Smooth muscle cell (in vitro differentiated cells): Measurements from ENCODE around the gene APH1B. TPM values are rescaled to one million over a fixed set of nuclear protein-coding genes. Genes with fewer than 3 reads are reported as not detected.
A peak's percentile ranks its signal among the peaks of the same experiment; 100 is the strongest.

Source experiments
- DNase-seq: peaks from one replicate; lab custom pipeline; 2025; ENCODE audit not compliant: unreplicated experiment; lab: John Stamatoyannopoulos, UW
- H2AFZ ChIP-seq: fragments of 200-600 bp; sonication (generic); 2 replicates; pipeline ENCODE4 v1.6.0; 2016; ENCODE audit warnings: antibody characterized with exemption, low read depth, mild to moderate bottlenecking
- H3F3A ChIP-seq: fragments of 200-600 bp; sonication (generic); 2 replicates; pipeline ENCODE4 v1.6.0; 2017; ENCODE audit warnings: antibody characterized with exemption, low read depth
- H3K27ac ChIP-seq: fragments of 200-600 bp; sonication (generic); 2 replicates; pipeline ENCODE4 v1.5.1; 2016; ENCODE audit warnings: low read depth, mild to moderate bottlenecking
- H3K27me3 ChIP-seq: fragments of 200-600 bp; sonication (generic); 2 replicates; pipeline ENCODE4 v1.6.1; 2016; ENCODE audit warnings: low read depth, mild to moderate bottlenecking
- H3K36me3 ChIP-seq: fragments of 200-600 bp; sonication (generic); 2 replicates; pipeline ENCODE4 v1.5.1; 2016; ENCODE audit warnings: low read depth
- H3K4me1 ChIP-seq: fragments of 200-600 bp; sonication (generic); 2 replicates; pipeline ENCODE4 v1.5.1; 2016; ENCODE audit warnings: low read depth
- H3K4me2 ChIP-seq: fragments of 200-600 bp; sonication (generic); 2 replicates; pipeline ENCODE4 v1.6.0; 2016; ENCODE audit warnings: mild to moderate bottlenecking
- H3K4me3 ChIP-seq: fragments of 200-600 bp; sonication (generic); 2 replicates; pipeline ENCODE4 v1.5.1; 2016; ENCODE audit warnings: mild to moderate bottlenecking
- H3K79me2 ChIP-seq: fragments of 200-600 bp; sonication (generic); 2 replicates; pipeline ENCODE4 v1.6.0; 2016; ENCODE audit warnings: low read depth, mild to moderate bottlenecking
- H3K9ac ChIP-seq: fragments of 200-600 bp; sonication (generic); 2 replicates; pipeline ENCODE4 v1.6.0; 2016; ENCODE audit warnings: low read depth
- H3K9me3 ChIP-seq: fragments of 200-600 bp; sonication (generic); replicated peaks from 2 replicates; pipeline ENCODE4 v1.5.1; 2016; ENCODE audit warnings: low read depth
- H4K20me1 ChIP-seq: fragments of 200-600 bp; sonication (generic); 2 replicates; pipeline ENCODE4 v1.6.0; 2016; ENCODE audit warnings: low read depth
- CTCF ChIP-seq: fragments of 200-600 bp; sonication (generic); IDR thresholded peaks from 2 replicates; pipeline ENCODE4 v1.5.1; 2017; ENCODE audit warnings: borderline replicate concordance, mild to moderate bottlenecking, antibody characterized with exemption; ENCODE audit not compliant: insufficient read depth, poor library complexity, severe bottlenecking
- WGBS: methylation state at CpG from one replicate; pipeline ENCODE4 v1.1.7; 2016; ENCODE audit warnings: low lambda C conversion rate; 5-methylcytosine and 5-hydroxymethylcytosine counted together
- polyA plus RNA-seq: library from polyadenylated mRNA; unstranded; fragments of >200 nt; fragmentation: Nextera tagmentation; extraction: Ambion mirVana; gene quantifications from 2 replicates; pipeline ENCODE4 v1.2.1, GENCODE V29; 2016
- total RNA-seq: library from RNA; depleted of rRNA; stranded (reverse); fragments of >200 nt; gene quantifications from 2 replicates; pipeline ENCODE4 v1.2.3, GENCODE V29; 2014

The APH1B gene
- total and polyA plus RNA-seq, 2 experiments from 2014 or later: 14.3 to 15.5 TPM

- Histone ChIP-seq H3K4me2 (no peak overlapping the region), H3K4me3 (no peak overlapping the region), H3K79me2 (no peaks in the 10 kb centered on the region), H2AFZ (no peak overlapping the region), H3F3A (peaks cover 8% of the 10 kb centered on the region), H3K27me3 (no peaks in the 10 kb centered on the region), H3K27ac (no peak overlapping the region), H3K36me3 (no peaks in the 10 kb centered on the region), H4K20me1 (no peaks in the 10 kb centered on the region), H3K4me1 (peaks cover 9% of the 10 kb centered on the region), H3K9me3 (no peaks in the 10 kb centered on the region), H3K9ac (no peak overlapping the region)
- no peak for DNase-seq
- 20% methylated on average over 4 of the region's 4 CpGs for WGBS
- TF ChIP-seq CTCF: peak; percentile 77
These were observed 11.5 kb downstream of the APH1B start for GRCh38 chr15:63288778-63289378.

GRCh38 chr15:63291507-63291906 lies 14.1 kb downstream of the APH1B start:
- Histone ChIP-seq H3K4me2 (peak overlapping the region; percentile 20), H3K9me3 (no peaks in the 10 kb centered on the region), H3K4me3 (no peak overlapping the region), H3K27ac (peak overlapping the region; percentile 74), H3K79me2 (no peaks in the 10 kb centered on the region), H3F3A (peaks cover 8% of the 10 kb centered on the region), H3K4me1 (peaks cover 9% of the 10 kb centered on the region), H4K20me1 (no peaks in the 10 kb centered on the region), H3K27me3 (no peaks in the 10 kb centered on the region), H2AFZ (peak overlapping the region; percentile 1), H3K36me3 (no peaks in the 10 kb centered on the region), H3K9ac (no peak overlapping the region)
- no peak for DNase-seq
- TF ChIP-seq CTCF: no peak

GRCh38 chr15:63292241-63292640 lies 14.8 kb downstream of the APH1B start:
- 94% methylated on average over 3 of the region's 3 CpGs for WGBS
- no peak for TF ChIP-seq CTCF
- H3K36me3 ChIP-seq: no peaks in the 10 kb centered on the region
- H3K79me2 ChIP-seq: no peaks in the 10 kb centered on the region
- H3K27me3 ChIP-seq: no peaks in the 10 kb centered on the region
- no peak overlapping the region for H3K4me2 ChIP-seq
- no peaks in the 10 kb centered on the region for H4K20me1 ChIP-seq
- no peak for DNase-seq
- H3F3A ChIP-seq: peaks cover 8% of the 10 kb centered on the region
- H3K9ac ChIP-seq: no peak overlapping the region
- peak overlapping the region; percentile 74 for H3K27ac ChIP-seq
- no peak overlapping the region for H3K4me3 ChIP-seq
- no peak overlapping the region for H2AFZ ChIP-seq
- peaks cover 9% of the 10 kb centered on the region for H3K4me1 ChIP-seq
- no peaks in the 10 kb centered on the region for H3K9me3 ChIP-seq

GRCh38 chr15:63292771-63293170 lies 15.4 kb downstream of the APH1B start:
- H3K36me3 ChIP-seq: no peaks in the 10 kb centered on the region
- H3K27ac ChIP-seq: no peak overlapping the region
- no peak for DNase-seq
- no peak for TF ChIP-seq CTCF
- peaks cover 9% of the 10 kb centered on the region for H3K4me1 ChIP-seq
- no peak overlapping the region for H2AFZ ChIP-seq
- peaks cover 8% of the 10 kb centered on the region for H3F3A ChIP-seq
- no peaks in the 10 kb centered on the region for H3K79me2 ChIP-seq
- no peaks in the 10 kb centered on the region for H3K27me3 ChIP-seq
- no peaks in the 10 kb centered on the region for H4K20me1 ChIP-seq
- no peak overlapping the region for H3K4me2 ChIP-seq
- H3K4me3 ChIP-seq: no peak overlapping the region
- H3K9ac ChIP-seq: no peak overlapping the region
- 95% methylated on average over 5 of the region's 5 CpGs for WGBS
- no peaks in the 10 kb centered on the region for H3K9me3 ChIP-seq
